ENCODE data around the gene NCOA5.
A peak's percentile ranks its signal among the peaks of the same experiment; 100 is the strongest.

Gene NCOA5

DNA sequence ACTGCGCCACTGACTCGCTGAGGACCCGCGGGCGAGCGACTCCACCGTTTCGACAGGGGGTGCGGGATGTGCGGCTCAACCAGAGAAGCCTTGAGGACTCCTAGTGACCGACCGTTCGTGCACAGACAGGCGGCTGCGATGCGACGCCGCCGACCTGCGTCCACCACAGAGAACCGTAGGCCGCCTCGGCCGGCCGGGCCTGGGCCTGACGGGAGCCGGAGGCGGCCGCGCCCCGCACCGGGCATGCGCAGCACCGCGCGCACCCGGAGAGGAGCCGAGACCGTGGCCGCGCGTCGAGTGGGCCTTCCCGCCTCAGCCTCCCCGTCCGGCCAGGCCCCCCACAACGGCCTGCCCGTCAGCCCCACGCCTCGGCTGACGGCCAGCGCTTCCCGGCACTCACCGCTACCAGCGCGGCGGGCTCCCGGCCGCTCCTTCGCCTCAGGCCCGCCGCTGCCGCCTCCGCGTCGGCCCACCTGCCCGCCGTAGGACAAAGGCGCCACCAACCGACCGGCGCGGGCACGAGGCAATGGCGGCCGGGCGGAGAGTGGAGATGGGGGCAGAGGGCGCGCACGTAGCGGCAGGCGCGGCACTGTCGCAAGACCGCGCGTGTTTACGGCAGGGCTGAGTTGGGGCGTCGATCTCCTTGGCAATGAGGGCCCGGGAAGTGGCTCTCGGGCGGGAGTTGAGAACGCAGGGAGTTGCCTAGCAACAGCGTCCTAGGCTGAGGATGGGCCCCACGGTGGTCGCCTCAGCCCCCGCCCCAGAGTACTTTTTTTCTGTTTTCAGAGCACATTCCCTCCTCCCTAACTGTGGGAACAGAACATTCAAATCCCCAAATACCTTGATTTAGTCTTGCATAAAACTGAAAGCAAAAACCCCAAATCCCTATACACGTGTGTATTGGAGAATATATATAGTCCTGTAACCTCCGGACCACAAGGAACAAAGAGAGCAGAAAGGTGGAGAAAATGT is at the start of gene NCOA5:
Gene NCOA5 (minus strand): TSS at position 546 of the 972 bp plus-strand sequence. CDS start 10,538 bp downstream, outside the sequence.
- DNase-seq = peak; percentile 96

DNA sequence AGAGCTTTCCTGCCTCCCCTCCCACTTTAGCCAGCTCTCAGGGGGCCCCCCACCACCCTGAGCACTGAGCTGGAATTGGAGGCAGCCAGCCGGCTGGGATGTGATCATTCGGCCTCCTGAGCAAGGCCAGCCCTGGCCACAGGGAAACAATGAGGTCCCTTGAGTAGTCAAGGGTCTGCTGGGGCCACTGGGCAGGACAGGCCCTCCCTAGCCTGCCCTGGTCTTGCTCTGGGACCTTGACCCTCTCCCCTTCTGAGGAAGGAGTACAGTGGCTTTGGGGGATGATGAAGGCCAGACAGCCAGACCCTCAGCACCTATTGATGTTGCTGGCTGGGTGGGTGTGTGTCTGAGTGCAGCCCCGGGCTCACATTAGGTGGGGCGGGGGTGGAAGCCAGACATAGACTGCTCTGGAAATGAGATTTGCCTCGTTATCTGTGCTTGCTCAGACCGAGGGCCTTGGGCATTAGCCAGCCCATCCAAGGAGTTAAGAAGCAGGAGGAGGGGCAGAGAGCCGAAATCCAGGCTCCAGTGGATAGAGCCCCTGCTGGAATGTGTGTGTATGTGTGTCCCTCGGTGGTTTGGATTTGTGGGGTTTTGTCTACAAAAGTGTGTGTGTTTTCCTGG is 49.6 kb upstream of the NCOA5 start:
- no peak for DNase-seq

- no peak for DNase-seq
These were observed 48.1 kb upstream of the NCOA5 start for GRCh38 chr20:46137816-46138215.

- DNase-seq = no peak
These were observed 46.3 kb upstream of the NCOA5 start for GRCh38 chr20:46135856-46136633.

DNA sequence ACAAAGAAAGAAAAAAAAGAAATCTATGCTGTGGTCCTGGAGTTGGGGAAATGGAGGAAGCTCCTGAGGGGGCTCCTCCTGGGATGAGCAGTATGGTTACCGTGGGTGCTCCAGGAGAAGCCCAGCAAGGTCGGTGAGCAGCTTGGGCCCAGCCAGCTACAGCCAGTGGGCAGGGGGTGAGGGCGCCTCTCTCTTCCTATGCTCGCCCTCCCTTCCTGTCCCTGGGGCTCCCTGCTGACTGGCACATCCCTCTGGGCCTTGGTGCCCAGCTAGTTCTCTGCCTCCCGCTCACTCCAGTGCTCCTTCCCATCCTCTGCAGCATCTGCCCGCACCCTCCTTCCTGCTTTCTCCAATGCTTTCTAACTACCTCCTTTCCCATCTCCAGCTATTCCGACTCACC is 45.0 kb upstream of the NCOA5 start:
- DNase-seq = no peak

DNA sequence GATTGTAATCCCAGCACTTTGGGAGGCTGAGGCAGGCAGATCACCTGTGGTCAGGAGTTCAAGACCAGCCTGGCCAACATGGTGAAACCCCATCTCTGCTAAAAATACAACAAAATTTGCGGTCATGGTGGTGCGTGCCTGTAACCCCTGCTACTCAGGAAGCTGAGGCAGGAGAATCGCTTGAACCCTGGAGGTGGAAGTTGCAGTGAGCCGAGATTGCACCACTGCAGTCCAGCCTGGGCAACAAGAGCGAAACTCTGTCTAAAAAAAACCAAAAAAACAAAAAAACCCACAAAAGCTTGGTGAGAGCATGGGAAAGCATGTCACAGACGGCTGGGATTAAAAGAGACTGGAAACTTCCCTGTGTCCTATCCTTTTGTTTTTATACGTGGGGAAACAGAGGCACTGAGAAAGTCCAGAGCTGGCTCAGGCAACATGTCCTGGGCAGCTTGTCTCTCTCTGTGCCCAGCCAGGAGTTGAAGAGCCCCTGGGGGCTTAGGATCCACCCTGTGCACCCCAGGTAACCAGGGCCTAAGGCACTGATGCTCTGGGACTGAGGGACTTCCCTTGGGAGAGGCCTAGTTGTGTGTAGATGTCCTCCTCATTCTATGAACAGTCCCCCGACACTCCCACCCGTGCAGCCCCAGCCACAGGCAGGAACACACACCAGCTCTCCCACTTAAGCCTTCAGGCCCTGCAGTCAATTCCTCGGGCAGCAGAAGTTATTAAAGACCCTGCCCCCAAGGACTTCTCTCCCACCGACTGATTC is 44.3 kb upstream of the NCOA5 start:
- DNase-seq = no peak

DNA sequence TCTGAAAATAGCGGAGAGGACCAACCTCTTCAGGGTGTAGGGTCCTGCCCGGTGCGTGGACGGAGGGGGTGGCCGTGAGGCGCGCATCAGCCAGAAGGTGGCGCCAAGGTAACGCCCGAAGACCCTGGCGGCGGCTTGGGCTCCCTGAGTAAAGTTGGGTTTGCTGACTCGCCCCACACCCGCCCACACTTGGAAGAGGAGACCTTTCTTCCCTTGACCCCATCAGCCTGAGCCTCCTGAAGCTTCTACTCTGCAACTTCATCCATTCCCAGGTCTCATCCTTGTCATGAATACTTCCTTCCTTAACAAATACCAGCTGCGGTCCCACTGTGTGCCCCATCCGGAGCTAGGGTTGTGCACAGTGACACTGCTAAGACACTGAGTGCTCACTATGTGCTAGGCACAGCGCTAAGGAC is 43.0 kb upstream of the NCOA5 start:
- peak; percentile 77 for DNase-seq

DNA sequence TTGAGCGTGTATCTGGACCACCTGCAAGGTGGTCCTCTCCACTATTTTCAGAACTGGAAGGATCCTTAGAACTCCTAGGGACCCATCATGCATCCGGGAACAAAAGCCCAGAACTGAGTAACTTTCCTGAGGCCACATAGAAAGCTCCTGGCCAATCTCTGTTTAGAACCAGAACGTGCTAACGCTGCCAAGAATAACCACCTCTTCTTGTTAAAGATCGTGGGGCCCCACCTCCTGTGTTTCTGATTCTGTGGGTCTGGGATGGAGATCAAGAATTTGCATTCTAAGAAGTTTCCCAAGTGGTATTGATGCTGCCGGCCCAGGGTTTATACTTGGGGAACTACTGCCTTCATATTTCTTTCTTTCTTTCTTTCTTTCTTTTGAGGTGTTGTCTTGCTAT is 41.6 kb upstream of the NCOA5 start:
- DNase-seq = no peak

GRCh38 chr20:46130534-46130933 is 40.8 kb upstream of the NCOA5 start:
- no peak for DNase-seq

GRCh38 chr20:46129955-46130481 is 40.3 kb upstream of the NCOA5 start:
- DNase-seq = no peak

GRCh38 chr20:46128310-46129151 is 38.8 kb upstream of the NCOA5 start:
- DNase-seq = no peak

DNA sequence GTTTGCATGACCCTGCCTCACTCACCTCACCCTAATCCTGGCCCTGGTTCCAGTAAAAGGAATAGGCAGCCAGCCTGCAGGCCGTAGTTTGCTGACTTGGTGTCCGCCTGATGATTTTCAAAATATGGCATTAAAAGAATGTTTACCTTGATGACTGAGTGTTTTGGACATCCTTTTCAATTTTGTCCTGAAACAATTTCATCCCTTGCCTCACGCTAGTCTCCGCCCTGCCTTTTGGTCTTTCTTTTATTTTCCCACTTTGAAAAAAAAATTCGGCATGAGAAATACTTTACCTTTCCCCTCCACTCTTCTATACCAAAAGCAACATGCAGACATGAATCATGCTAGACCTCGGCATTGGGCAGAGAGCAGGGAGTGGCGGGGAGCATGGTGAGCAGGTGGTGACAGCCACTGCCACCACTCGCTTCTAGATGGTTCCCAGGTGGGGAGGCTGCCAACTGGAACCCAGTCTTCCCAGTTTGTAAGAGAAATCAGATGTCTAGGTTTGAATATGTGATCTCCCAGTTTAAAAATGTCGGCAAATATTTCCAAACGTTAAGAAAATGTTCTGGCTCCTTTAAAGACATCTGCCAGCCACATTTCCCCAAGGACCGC is 37.7 kb upstream of the NCOA5 start:
- no peak for DNase-seq

- DNase-seq = no peak
These were observed 36.8 kb upstream of the NCOA5 start for GRCh38 chr20:46126440-46127056.

DNA sequence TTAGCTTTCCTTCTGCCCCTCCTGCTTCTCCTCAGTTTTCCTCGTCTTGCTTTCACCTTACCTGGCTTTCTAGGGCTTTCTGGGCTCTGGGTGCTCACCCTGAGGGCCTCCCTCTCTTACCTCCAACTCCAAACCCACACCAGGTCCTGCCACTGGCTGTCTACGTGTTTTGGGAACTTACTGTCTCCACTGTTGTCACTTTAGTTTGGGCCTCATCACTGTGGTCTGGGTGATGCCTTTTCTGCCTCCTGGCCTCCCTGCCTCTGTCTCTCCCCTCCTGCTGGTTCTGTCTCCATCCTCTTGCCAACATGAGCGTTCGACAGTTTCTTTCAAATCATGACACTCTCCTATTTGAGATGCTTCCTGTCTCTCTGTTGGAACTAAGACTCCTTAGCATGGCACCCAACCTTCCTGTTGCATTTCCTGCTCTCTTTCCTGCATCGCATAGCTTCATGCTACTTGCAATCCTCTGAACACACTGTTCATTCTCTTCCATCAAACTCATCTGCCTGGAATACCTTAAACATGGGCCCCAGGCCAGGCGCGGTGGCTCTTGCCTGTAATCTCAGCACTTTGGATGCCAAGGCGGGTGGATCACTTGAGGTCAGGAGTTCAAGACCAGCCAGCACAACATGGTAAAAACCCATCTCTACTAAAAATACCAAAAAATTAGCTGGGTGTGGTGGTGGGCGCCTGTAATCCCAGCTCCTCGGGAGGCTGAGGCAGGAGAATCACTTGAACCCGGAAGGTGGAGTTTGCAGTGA is 33.9 kb upstream of the NCOA5 start:
- DNase-seq = no peak

GRCh38 chr20:46122516-46123481 is 33.0 kb upstream of the NCOA5 start:
- DNase-seq = no peak

- DNase-seq = no peak
These were observed 32.3 kb upstream of the NCOA5 start for GRCh38 chr20:46122071-46122470.

DNA sequence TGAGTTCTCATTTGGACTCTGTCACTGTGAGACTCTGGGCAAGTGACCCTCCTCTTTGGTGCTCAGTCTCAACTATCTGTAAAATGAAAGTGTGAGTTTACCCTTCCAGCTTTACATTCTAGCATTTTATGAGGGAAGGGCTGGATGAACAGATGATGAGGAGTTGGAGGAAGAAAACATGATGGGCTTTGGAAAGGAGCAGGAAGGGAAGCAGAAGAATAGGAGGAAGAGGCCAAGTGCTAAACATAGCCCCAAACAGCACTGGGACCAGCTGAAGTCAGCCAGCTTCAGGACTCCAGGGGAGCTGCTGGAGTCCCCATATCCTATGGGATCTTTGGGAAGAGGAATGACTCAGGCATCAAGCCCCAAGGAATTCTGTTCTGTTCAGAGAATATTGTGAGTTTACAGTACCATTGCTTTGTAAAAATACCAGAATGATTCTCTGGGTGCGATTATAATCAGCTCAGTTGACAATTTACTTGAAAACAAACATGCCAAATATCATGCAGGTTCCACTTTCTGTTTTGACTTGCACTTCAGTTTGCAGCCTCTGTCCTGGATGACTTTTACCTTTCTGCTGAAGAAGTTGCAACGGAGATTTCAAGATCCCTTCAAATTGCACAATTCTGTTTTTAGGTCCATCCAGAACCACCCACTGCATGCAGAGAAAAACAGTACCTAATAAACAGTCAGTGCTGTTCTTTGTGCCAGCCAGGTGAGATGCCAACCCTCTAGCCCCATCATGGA is 31.6 kb upstream of the NCOA5 start:
- DNase-seq = no peak

DNA sequence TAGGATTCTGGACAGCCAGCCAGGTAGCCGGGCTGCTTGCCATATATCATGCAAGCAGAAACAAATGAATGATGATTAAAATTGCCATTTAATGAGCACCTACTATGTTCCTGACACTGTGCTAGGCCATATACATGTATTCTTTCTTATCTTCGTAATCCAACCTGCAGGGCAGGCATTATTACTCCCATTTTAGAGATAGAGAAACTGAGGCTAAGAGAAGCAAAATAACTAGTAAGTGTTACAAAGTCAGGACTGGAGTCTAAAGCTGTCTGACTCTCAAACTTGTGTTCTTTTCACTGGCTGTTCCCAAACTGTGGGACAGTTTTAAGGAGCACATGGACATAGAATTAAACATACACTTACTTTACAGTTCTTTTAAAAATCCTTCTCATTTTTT is 30.4 kb upstream of the NCOA5 start:
- DNase-seq = no peak
